Esophagus squamous epithelium (tissue), 5 donors: ENCODE data around the gene CDK17. TPM values are rescaled to one million over a fixed set of nuclear protein-coding genes. Genes with fewer than 3 reads are reported as not detected.

Experiments
- DNase-seq: peaks from one replicate; lab custom pipeline; 2025; lab: John Stamatoyannopoulos, UW
- H3K27ac ChIP-seq, 4 donors: fragments of 200-600 bp; sonication (generic); one replicate each; pipeline ENCODE4 v1.5.1; 2016 to 2019; ENCODE audit warnings: mild to moderate bottlenecking in 1 of 4
- H3K27me3 ChIP-seq, 4 donors: fragments of 200-600 bp; sonication (generic); 1 replicate in 3 of 4; 2 replicates in 1 of 4; pipeline versions ENCODE4 v1.5.1 to v1.6.0; 2017 to 2021; ENCODE audit warnings: antibody characterized with exemption in 1 of 4
- H3K36me3 ChIP-seq, 3 donors: fragments of 200-600 bp; sonication (generic); one replicate each; pipeline ENCODE4 v1.5.1; 2016 to 2019
- H3K4me1 ChIP-seq, 3 donors: fragments of 200-600 bp; sonication (generic); one replicate each; pipeline ENCODE4 v1.5.1; 2017 to 2019
- H3K4me3 ChIP-seq, 4 donors: fragments of 200-600 bp; sonication (generic); 1 replicate in 3 of 4; 2 replicates in 1 of 4; pipeline ENCODE4 v1.5.1; 2016 to 2019; ENCODE audit warnings: mild to moderate bottlenecking in 2 of 4, moderate library complexity in 1 of 4
- H3K9me3 ChIP-seq, 3 donors: fragments of 200-600 bp; sonication (generic); one replicate each; pipeline ENCODE4 v1.5.1; 2016 to 2019
- CTCF ChIP-seq, 6 experiments: fragments of 450-650 bp in 4 of 6; fragments of 200-600 bp in 2 of 6; sonication (generic) in 2 of 6; IDR thresholded peaks; one replicate each; pipeline ENCODE4 v1.5.1; 2016 to 2019; ENCODE audit warnings: antibody characterized with exemption in 6 of 6, mild to moderate bottlenecking in 4 of 6, moderate library complexity in 4 of 6
- POLR2A ChIP-seq, 4 donors: fragments of 450-650 bp; IDR thresholded peaks; one replicate each; pipeline ENCODE4 v1.6.1; 2017; ENCODE audit warnings: antibody characterized with exemption in 4 of 4, mild to moderate bottlenecking in 4 of 4, moderate library complexity in 3 of 4
- WGBS, 2 donors: methylation state at CpG; one replicate each; pipeline ENCODE4 v1.1.5; 2018; 5-methylcytosine and 5-hydroxymethylcytosine counted together
- intact Hi-C: fragments of 100-400 bp; cut with DNase I; formaldehyde crosslinking; loops from one replicate; pipeline ENCODE4 v1.15.0; 2022
- total RNA-seq, 4 donors: library from RNA; depleted of rRNA; stranded (reverse); fragments of >200 nt; gene quantifications; one replicate each; pipeline ENCODE4 v1.1.0, GENCODE V29; 2016
- donor health status: DM: yes; HTN: yes; CAD: no.

CDK17 gene
- total RNA-seq, 4 donors from 2014 or later, result 15.4 to 37.4 (median 19.9) TPM

GRCh38 chr12:96338852-96339471 is 61.3 kb downstream of the CDK17 start:
- no peak overlapping the region for H3K4me3 ChIP-seq
- peaks cover 0 to 17% (median 0%) of the 10 kb centered on the region in 3 donors for H3K4me1 ChIP-seq
- 71 to 76% methylated on average over 3 of the region's 3 CpGs for WGBS, 2 donors
- no peak overlapping the region for H3K27ac ChIP-seq
- intact Hi-C loops, result no loop called here
- DNase-seq, result no peak
- H3K9me3 ChIP-seq, result peaks cover 0 to 11% (median 7%) of the 10 kb centered on the region in 3 donors
- H3K27me3 ChIP-seq, result no peaks in the 10 kb centered on the region
- H3K36me3 ChIP-seq, result peaks cover 0 to 4% (median 0%) of the 10 kb centered on the region in 3 donors
- TF ChIP-seq POLR2A (IDR thresholded peaks at IDR 0.05), result no peak

GRCh38 chr12:96337953-96338352 is 62.3 kb downstream of the CDK17 start:
- peaks cover 0 to 17% (median 0%) of the 10 kb centered on the region in 3 donors for H3K4me1 ChIP-seq
- no peak for TF ChIP-seq POLR2A (IDR thresholded peaks at IDR 0.05)
- TF ChIP-seq CTCF (IDR thresholded peaks at IDR 0.05), result no peak
- H3K27ac ChIP-seq, result no peak overlapping the region
- no peaks in the 10 kb centered on the region for H3K27me3 ChIP-seq
- peaks cover 0 to 14% (median 0%) of the 10 kb centered on the region in 3 donors for H3K36me3 ChIP-seq
- no peak overlapping the region for H3K4me3 ChIP-seq
- peaks cover 0 to 7% (median 5%) of the 10 kb centered on the region in 3 donors for H3K9me3 ChIP-seq
- DNase-seq, result no peak
- intact Hi-C loops, result no loop called here

GRCh38 chr12:96336489-96336888 is 63.8 kb downstream of the CDK17 start:
- intact Hi-C loops, result no loop called here
- no peak overlapping the region for H3K4me3 ChIP-seq
- H3K27ac ChIP-seq, result no peak overlapping the region
- TF ChIP-seq CTCF (IDR thresholded peaks at IDR 0.05), result no peak
- peaks cover 0 to 12% (median 0%) of the 10 kb centered on the region in 3 donors for H3K4me1 ChIP-seq
- H3K27me3 ChIP-seq, result no peaks in the 10 kb centered on the region
- 94 to 99% methylated on average over 4 of the region's 4 CpGs for whole genome bisulfite sequencing, 2 donors
- H3K36me3 ChIP-seq, result peaks cover 0 to 24% (median 0%) of the 10 kb centered on the region in 3 donors
- no peak for DNase-seq
- H3K9me3 ChIP-seq, result peaks cover 0 to 7% (median 5%) of the 10 kb centered on the region in 3 donors

- WGBS, 2 donors, result 31 to 42% methylated on average over 5 of the region's 5 CpGs
- Histone ChIP-seq H3K27me3 (no peaks in the 10 kb centered on the region), H3K9me3 (peaks cover 0 to 7% (median 5%) of the 10 kb centered on the region in 3 donors), H3K36me3 (peaks cover 0 to 32% (median 0%) of the 10 kb centered on the region in 3 donors), H3K27ac (no peak overlapping the region), H3K4me3 (no peak overlapping the region), H3K4me1 (peaks cover 0 to 12% (median 0%) of the 10 kb centered on the region in 3 donors)
- no peak for DNase-seq
- intact Hi-C loops, result no loop called here
- TF ChIP-seq CTCF (IDR thresholded peaks at IDR 0.05) (no peak), POLR2A (IDR thresholded peaks at IDR 0.05) (no peak)
These were observed 65.0 kb downstream of the CDK17 start for GRCh38 chr12:96335270-96335669.

GRCh38 chr12:96334502-96334901 is 65.7 kb downstream of the CDK17 start:
- H3K4me1 ChIP-seq, result peaks cover 0 to 12% (median 0%) of the 10 kb centered on the region in 3 donors
- H3K27me3 ChIP-seq, result no peaks in the 10 kb centered on the region
- H3K27ac ChIP-seq, result no peak overlapping the region
- WGBS, 2 donors, result 55 to 65% methylated on average over 2 of the region's 2 CpGs
- TF ChIP-seq CTCF (IDR thresholded peaks at IDR 0.05) (no peak), POLR2A (IDR thresholded peaks at IDR 0.05) (no peak)
- H3K4me3 ChIP-seq, result no peak overlapping the region
- no peak for DNase-seq
- peaks cover 0 to 7% (median 5%) of the 10 kb centered on the region in 3 donors for H3K9me3 ChIP-seq
- intact Hi-C loops, result no loop called here
- peaks cover 0 to 32% (median 0%) of the 10 kb centered on the region in 3 donors for H3K36me3 ChIP-seq
